Mesodermal cell (in vitro differentiated cells): ENCODE data around the gene PRIM1. TPM values are rescaled to one million over a fixed set of nuclear protein-coding genes. Genes with fewer than 3 reads are reported as not detected.
"Not testable (repeated sequence)": the region's sequence is repeated elsewhere in the genome, so short reads cannot be mapped to it uniquely, and the experiment has no call there.

Experiments
- H3K27ac ChIP-seq: 2 replicates; pipeline ENCODE4 v1.7.0; 2013; ENCODE audit warnings: mild to moderate bottlenecking, low read depth, low read length, moderate library complexity; ENCODE audit not compliant: severe bottlenecking
- H3K36me3 ChIP-seq: 2 replicates; pipeline ENCODE4 v1.7.1; 2013; ENCODE audit warnings: mild to moderate bottlenecking, low read length, moderate library complexity; ENCODE audit not compliant: control insufficient read depth, insufficient read depth
- H3K4me1 ChIP-seq: one replicate; pipeline ENCODE4 v1.7.1; 2013; ENCODE audit warnings: mild to moderate bottlenecking, low read length; ENCODE audit not compliant: insufficient read depth, control insufficient read depth, poor library complexity, severe bottlenecking
- H3K4me3 ChIP-seq: 2 replicates; pipeline ENCODE4 v1.7.0; 2013; ENCODE audit warnings: low read length, control low read depth, mild to moderate bottlenecking; ENCODE audit not compliant: insufficient read depth, poor library complexity, severe bottlenecking; ENCODE audit errors: extremely low read depth
- H3K9me3 ChIP-seq: 2 replicates; pipeline ENCODE4 v1.7.1; 2013; ENCODE audit warnings: mild to moderate bottlenecking, low read length, moderate library complexity; ENCODE audit not compliant: control insufficient read depth
- WGBS, 2 experiments: methylation state at CpG; one replicate each; pipeline ENCODE4 v1.1.5; 2013; ENCODE audit warnings: missing lambda C conversion rate in 2 of 2; ENCODE audit not compliant: insufficient coverage in 2 of 2; 5-methylcytosine and 5-hydroxymethylcytosine counted together
- polyA plus RNA-seq, 2 experiments: library from polyadenylated mRNA; stranded (reverse); fragments of 50-300 nt; gene quantifications; one replicate each; pipeline ENCODE4 v1.2.3, GENCODE V29; 2013

PRIM1 gene
- 23.2 TPM for polyA plus RNA-seq (2013, experiment 1 of 2)
- polyA plus RNA-seq (2013, experiment 2 of 2) = 30.6 TPM

DNA sequence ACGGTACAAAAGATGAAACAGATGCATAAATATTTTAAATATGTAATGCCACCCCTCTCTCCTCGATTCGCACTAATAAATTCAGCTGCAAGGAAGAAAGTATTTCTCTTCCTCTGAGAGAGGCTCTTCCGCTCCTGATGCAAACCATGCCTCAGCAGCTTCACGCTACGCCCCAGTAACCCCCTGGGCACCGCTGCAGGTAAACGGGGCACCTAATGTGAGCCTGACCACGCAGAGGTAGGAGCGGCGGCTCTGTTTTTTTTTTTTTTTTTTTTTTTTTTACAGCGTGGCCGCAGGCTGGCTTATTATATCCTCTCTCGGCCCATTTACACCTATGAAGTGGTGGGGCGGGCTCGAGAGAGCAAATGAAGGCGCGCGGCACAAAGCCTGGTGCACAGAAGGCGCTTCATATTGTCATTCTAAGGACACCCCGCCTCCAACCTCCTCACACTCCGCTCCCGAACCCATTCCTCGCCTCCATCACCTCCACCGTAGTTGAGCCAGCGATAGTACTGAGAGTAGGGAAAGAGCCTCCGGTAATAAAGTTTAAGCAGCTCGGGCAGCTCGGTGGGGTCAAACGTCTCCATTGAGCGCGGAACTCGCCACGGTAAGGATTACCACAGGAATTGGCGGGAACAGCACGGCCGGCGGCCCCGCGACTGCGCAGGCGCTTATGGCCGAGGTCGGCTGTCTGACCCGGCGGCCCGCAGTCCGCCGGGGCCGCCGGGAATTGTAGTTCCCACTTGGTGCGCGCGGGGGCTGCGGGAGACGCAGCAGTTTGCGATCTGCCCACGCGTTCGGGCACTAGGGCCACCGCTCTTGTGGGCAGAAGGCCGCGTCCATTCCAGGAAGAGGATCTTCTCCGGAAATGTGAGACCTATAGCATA is at the start of gene PRIM1:
TSS of gene PRIM1 (minus strand) at position 612 of the 887 bp plus-strand sequence. CDS start at position 587, 25 bp downstream.
- Histone ChIP-seq H3K9me3 (no peaks in the 10 kb centered on the region), H3K4me3 (peak within 1 kb of the TSS; percentile 65), H3K36me3 (peaks cover 22% of the 10 kb centered on the region), H3K27ac (peak within 1 kb of the TSS; percentile 66), H3K4me1 (no peaks in the 10 kb centered on the region)
- WGBS, 2 experiments = 0 to 1% methylated on average over 40 to 50 of the region's 64 CpGs

GRCh38 chr12:56800221-56800620 is 48.1 kb upstream of the PRIM1 start:
- no peak overlapping the region for H3K27ac ChIP-seq
- H3K4me1 ChIP-seq = no peaks in the 10 kb centered on the region
- no peaks in the 10 kb centered on the region for H3K9me3 ChIP-seq
- H3K4me3 ChIP-seq = no peak overlapping the region
- H3K36me3 ChIP-seq = no peaks in the 10 kb centered on the region

- not testable (repeated sequence) for H3K27ac ChIP-seq, H3K36me3 ChIP-seq, H3K4me1 ChIP-seq, H3K4me3 ChIP-seq, H3K9me3 ChIP-seq
- 100% methylated on average over 1 of the region's 6 CpGs; no CpG with 5 or more reads in 1 of the 2 experiments for WGBS, 2 experiments
These were observed 47.2 kb upstream of the PRIM1 start for GRCh38 chr12:56799345-56799744.

DNA sequence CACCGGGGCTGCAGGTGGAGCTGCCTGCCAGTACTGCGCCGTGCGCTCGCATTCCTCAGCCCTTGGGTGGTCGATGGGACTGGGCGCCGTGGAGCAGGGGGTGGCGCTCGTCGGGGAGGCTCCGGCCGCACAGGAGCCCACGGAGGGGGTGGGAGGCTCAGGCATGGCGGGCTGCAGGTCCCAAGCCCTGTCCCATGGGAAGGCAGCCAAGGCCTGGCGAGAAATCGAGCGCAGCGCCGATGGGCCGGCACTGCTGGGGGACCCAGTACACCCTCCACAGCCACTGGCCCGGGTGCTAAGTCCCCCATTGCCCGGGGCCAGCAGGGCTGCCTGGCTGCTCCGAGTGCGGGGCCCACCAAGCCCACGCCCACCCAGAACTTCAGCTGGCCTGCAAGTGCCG is 43.7 kb upstream of the PRIM1 start:
- not testable (repeated sequence) for H3K4me3 ChIP-seq, H3K4me1 ChIP-seq, H3K36me3 ChIP-seq, H3K27ac ChIP-seq, H3K9me3 ChIP-seq
- 60 to 100% methylated on average over 1 to 6 of the region's 27 CpGs for WGBS, 2 experiments

- H3K9me3 ChIP-seq, H3K4me3 ChIP-seq, H3K27ac ChIP-seq, H3K36me3 ChIP-seq, H3K4me1 ChIP-seq: not testable (repeated sequence)
- WGBS, 2 experiments = 93 to 96% methylated on average over 3 to 7 of the region's 13 CpGs
These were observed 43.0 kb upstream of the PRIM1 start for GRCh38 chr12:56795046-56795562.

GRCh38 chr12:56793124-56793523 is 41.0 kb upstream of the PRIM1 start:
- not testable (repeated sequence) for H3K36me3 ChIP-seq, H3K27ac ChIP-seq, H3K9me3 ChIP-seq, H3K4me3 ChIP-seq, H3K4me1 ChIP-seq
- WGBS, 2 experiments = 83 to 92% methylated on average over 6 to 7 of the region's 7 CpGs

DNA sequence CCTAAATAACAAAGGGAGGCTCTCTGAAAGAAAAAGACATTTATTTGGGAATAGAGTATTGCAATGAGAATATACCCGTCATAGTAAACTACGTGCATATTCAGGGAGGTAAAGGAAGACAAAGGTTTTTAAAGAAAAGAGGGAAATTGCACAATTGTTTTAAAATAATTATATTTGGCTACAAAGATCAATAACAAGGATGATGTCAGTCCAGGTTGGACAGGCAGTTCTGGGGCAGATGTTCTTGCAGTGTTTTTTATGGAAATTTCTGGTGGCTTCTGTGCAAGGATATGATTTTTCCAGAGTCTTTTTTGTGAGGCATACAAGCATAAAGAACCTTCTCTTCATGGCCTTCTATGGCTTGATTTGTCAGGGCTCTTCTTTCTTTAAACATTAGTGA is 40.6 kb upstream of the PRIM1 start:
- Histone ChIP-seq H3K9me3 (no peaks in the 10 kb centered on the region), H3K36me3 (no peaks in the 10 kb centered on the region), H3K4me1 (no peaks in the 10 kb centered on the region), H3K4me3 (no peak overlapping the region), H3K27ac (no peak overlapping the region)
- 100% methylated on average over 2 of the region's 2 CpGs for WGBS, 2 experiments

- not testable (repeated sequence) for H3K27ac ChIP-seq, H3K4me3 ChIP-seq, H3K36me3 ChIP-seq, H3K4me1 ChIP-seq, H3K9me3 ChIP-seq
- no CpG with 5 or more reads among the region's 34 CpGs for WGBS, 2 experiments
These were observed 37.3 kb upstream of the PRIM1 start for GRCh38 chr12:56789429-56789828.

DNA sequence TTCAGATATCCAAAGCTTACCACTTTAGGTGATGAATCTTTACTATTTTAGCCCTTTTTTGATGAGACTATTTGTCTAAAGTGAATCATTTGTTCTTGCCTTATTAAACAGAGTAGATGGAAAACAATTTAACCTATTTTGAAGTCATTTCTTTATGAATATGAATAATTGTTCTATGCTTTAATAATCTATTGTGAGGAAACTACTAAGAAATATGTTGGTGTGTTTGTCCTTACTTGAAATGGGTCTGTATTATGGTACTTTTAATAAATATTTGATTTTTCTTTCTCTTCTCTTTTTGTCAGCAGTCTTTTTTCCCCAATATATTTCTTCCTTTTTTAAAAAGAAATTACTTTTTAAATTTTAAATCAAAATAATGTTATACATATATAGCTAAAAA is 35.4 kb upstream of the PRIM1 start:
- H3K9me3 ChIP-seq = no peaks in the 10 kb centered on the region
- no peaks in the 10 kb centered on the region for H3K36me3 ChIP-seq
- H3K27ac ChIP-seq = no peak overlapping the region
- no peaks in the 10 kb centered on the region for H3K4me1 ChIP-seq
- no peak overlapping the region for H3K4me3 ChIP-seq

DNA sequence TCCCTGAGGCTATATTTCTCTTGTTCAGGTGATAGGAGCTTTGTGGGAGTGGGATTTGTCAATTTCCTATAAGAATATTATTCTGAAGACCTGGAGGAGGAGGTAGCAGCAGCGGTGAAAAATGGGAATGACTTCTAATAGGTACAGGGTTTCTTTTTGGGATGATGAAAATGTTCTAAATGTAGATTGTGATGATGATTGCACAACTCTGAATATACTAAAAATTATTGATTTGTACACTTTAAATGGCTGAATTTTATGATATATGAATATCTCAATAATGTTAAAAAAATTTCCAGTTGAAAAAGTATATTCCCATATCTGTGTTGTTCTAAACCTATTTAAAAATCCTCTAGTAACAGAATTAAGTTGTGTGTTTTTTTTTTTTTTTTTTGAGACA is 33.8 kb upstream of the PRIM1 start:
- no peak overlapping the region for H3K4me3 ChIP-seq
- no peaks in the 10 kb centered on the region for H3K36me3 ChIP-seq
- H3K27ac ChIP-seq = no peak overlapping the region
- peaks cover 3% of the 10 kb centered on the region for H3K9me3 ChIP-seq
- no peaks in the 10 kb centered on the region for H3K4me1 ChIP-seq
- WGBS, 2 experiments = 83% methylated on average over 1 of the region's 1 CpG; no CpG with 5 or more reads in 1 of the 2 experiments

DNA sequence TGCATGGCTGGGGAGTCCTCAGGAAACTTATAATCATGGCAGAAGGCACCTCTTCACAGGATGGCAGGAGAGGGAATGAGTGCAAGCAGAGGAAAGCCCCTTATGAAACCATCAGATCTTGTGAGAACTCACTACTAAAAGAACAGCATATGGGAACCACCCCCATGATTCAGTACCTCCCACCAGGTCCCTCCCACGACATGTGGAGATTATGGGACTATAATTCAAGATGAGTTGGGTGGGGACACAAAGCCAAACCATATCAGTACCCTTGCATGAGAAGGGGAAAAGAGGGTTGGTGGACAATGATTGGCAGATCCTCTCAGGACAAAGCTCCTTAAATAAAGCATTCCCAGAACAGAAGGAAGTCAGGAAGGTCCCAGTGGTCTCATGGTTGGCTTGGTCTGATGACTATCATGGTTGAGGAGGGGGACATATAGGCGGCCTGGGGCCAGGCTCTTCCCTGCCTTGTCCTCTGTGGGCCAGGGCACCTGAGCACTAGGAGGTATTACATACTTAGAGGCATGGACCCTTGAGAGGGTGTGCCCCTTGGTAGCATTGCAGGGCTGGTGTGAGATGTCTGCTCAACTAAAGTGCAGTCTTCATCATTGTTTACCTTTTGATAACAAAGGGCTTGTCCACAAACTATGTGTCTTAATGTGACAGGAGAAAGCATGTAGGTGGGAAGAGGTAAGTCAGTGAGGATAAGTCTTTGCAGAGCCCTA is 33.2 kb upstream of the PRIM1 start:
- H3K27ac ChIP-seq = no peak overlapping the region
- 100% methylated on average over 1 of the region's 2 CpGs for WGBS, 2 experiments
- H3K4me3 ChIP-seq = no peak overlapping the region
- no peaks in the 10 kb centered on the region for H3K4me1 ChIP-seq
- H3K36me3 ChIP-seq = no peaks in the 10 kb centered on the region
- H3K9me3 ChIP-seq = peaks cover 3% of the 10 kb centered on the region
